8988T (cell line): ENCODE results near the gene MPP3.
"Not testable (repeated sequence)": the region's sequence is repeated elsewhere in the genome, so short reads cannot be mapped to it uniquely, and the experiment has no call there.

Source experiments
- DNase-seq: peaks from one replicate; pipeline ENCODE4 v3.0.0; 2011

MPP3 gene

DNA sequence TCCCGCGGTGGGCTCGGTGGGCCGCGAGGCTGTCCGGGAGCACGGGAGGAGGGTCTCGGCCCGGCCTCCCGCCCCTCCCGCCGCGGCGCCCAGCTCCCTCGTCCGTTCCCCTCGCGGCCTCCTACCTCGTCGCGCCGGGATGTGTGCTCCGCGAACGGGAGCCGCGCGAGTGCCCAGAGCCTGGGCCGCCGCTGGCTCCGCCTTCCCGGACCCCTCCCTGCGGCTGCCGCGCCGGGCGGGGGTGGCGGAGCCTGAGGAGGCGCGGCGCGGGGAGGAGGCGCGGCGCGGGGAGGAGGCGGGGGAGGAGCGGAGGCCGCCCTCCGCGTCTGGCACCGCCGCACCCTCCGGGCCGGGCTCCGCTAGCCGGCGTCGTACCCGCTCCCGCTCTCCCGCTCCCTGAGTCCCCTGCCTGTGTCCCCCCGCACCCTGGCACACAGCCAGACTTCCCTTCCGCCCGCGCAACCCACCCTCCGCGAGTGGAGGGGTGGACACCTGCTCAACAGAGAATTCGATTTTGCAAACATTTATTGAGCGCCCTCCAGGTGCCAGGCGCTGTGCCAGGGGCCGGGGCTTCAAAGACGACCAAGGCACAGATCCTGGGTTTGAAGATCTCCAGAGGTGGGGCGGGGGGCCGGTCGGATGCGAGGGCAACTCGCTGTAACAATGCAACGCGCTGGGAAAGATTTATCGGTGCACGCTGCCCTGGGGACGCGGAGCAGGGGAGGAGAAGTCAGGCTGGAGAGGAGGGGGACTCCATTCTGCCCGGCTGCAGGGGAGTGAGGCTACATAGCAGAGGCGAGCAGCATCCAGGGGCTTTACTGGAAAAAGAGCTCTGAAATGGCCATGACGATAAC, at the start of gene MPP3:
Gene MPP3 (minus strand): TSS at position 171 of the 854 bp plus-strand sequence. CDS start 1,240 bp downstream, outside the sequence.
- DNase-seq = peak; percentile 83

DNA sequence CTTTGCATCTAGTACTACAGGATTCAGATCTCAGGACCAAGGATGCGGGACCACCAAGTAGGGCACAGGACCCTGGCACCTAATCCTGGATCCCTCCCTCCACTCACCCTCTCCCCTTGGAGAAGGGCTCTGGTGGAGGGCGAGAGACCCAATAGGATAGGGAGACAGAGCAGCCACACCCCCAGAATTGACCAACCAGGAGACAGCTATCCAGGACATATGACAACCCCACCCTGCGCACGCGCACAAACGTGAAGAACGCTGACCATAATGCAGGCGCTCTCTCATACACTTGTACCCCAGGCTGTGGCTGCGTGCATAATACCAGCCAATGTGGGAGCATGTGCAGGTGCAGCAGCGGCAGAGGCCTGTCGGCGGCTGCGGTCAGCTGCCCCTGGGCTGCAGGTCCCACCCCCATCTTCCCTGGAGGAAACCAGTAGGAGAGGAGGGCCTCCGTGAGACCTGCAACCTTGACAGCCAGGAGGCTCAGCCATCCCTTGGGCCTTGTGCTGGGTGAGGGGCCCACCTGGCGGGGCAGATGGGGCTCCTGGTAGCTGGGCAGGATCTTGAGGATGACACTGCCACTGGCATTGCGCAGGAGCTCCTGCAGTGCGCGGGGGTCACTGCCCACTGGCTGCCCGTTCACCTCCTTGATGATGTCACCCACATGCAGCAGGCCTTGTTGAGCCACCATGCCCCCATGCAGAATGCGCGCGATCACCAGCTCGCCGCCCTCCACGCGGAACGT, 49.0 kb upstream of the MPP3 start:
- DNase-seq = no peak

GRCh38 chr17:43881181-43881580, 48.2 kb upstream of the MPP3 start:
- no peak for DNase-seq

- DNase-seq = peak; percentile 72
Observed at GRCh38 chr17:43880420-43880991, 47.6 kb upstream of the MPP3 start.

GRCh38 chr17:43879723-43880419, 46.9 kb upstream of the MPP3 start:
- DNase-seq = no peak

- DNase-seq = peak; percentile 85
Observed at GRCh38 chr17:43878260-43879175, 45.6 kb upstream of the MPP3 start.

- DNase-seq = no peak
Observed at GRCh38 chr17:43877451-43878155, 44.7 kb upstream of the MPP3 start.

DNA sequence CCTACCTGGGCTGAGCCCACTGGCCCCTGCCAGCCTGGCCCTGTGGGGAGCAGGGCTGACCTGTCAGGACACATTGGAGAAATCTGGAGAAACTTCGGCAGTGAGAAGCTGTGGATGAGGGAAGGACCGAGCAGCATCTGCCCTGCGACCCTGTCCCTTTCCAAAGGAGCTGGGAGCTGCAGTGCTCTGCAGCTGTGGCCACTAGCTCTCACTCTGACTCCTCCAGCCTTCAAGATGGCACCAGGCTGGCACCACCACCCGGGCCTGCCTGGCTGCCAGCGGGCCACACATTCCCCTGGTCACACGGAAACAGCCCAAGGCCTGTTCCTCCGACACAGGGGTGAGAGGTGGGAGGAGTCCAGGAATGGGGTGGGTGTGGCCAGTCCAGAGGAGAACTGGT, 44.1 kb upstream of the MPP3 start:
- DNase-seq = no peak

DNA sequence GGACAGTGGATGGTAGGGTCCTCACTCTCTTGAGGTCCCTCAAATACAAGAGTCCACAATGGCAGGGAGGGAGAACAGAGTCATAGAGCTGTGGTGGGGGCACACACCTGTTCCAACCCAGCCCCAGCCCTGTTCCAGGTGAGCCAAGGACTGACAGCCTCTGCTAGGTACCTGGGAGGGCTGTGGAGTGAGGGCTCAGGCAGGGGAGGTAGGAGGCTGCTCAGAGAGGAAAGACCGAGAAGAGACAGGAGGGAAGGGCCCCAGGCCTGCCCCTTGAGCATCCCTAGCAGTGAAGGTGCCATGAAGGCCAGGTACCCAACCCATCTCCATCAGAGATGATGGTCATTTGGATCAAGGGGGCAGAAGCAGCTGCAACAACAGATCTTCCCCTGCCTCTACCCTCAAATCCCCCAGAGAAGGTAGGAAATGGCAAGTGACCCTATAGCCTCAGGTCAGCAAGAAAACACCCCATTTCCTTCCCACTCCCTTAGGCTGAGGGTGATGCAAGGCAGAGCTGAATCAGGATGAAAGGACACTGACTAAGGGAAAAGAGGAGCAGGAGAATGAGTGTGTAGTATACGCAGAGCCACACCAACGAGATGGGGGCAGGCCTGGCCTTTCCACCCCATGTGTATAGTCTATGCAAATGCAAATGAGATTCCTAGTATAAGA, 42.7 kb upstream of the MPP3 start:
- DNase-seq = no peak

GRCh38 chr17:43874293-43874692, 41.3 kb upstream of the MPP3 start:
- DNase-seq = no peak

DNA sequence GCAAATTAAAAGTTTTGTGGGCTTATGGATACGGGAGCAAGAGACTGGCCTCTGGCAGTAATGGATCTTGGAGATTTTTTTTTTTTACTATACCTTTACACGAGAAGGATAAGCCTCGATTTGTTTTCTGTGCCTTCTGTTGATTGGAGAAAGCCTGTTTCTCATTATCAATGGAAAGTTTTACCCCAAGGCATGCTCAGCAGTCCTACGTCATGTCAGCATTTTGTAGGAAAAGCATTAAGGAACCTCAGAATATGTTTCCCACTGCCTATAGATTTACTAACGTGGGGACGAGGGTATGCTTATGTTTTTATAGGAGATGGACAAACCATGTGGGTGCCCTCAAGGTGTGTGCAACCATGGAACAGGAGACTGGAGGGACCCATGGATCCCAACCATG, 40.9 kb upstream of the MPP3 start:
- DNase-seq = no peak

- DNase-seq = no peak
Observed at GRCh38 chr17:43873091-43873490, 40.1 kb upstream of the MPP3 start.

DNA sequence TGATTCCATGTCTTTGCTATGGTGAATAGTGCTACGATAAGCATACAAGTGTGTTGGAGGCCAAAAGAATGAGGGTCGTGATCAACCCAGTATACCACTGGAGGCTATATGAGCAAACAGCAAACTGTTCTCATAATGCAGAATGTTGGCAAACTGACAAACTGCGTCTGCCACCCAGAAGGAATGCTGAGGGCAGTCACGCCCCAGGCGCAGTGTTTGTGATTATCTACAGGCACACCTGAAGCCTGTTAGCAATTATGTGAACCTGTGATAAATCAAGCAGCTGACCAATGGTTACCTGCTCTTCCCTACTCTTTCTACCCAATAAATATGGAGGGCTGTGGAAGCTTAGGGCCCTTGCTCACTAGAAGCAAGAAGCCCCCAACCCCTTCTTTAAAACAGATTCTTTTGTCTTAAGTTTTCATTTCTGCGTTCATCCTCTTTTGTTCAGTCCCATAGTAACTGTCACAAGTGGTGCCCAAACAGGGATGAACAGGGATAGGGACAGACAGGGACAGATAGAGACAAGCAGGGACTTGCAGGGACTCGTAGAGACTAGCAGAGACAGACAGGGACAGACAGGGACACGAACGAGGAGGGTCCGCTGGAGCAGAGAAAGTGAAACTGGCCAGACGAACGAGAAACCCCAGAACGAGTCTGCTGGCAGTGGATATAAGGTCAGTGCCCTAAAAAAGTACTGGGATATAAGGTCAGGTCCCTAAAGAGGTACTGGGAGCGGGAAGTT, 39.2 kb upstream of the MPP3 start:
- DNase-seq = no peak

- DNase-seq = not testable (repeated sequence)
Observed at GRCh38 chr17:43869031-43869430, 36.1 kb upstream of the MPP3 start.

DNA sequence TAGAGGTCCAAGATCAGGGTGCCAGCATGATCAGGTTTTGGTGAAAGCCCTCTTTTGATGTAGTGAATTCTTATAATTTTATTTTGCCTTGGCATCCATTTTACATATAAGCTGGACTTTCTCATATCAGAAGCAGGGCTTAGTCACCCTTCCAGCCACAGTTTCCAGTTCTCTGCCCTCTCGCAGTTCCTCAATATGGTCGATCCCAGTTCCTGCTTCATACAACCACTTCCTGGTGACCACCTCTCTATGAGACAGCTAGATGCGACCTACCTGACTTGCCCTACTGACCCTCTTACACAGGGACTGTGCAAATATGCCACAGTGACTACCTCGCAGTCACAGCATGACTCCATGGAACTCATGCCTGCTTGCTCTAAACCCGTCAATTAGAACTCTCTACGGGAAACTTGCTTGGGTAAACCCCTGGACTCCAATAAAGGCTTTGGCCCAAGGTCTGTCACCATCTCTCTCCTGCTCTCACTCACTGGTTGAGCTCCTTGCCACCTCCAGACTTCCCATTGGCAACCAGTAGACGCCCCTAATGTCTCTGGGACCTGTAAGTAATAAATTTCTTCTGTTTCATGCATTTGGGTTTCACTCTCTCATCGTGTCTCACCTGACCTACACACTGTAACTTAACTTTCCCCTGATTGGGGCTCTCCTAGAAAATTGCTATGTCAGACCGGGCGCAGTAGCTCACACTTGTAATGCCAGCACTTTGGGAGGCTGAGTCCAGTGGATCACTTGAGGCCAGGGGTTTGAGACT, 35.5 kb upstream of the MPP3 start:
- no peak for DNase-seq

DNA sequence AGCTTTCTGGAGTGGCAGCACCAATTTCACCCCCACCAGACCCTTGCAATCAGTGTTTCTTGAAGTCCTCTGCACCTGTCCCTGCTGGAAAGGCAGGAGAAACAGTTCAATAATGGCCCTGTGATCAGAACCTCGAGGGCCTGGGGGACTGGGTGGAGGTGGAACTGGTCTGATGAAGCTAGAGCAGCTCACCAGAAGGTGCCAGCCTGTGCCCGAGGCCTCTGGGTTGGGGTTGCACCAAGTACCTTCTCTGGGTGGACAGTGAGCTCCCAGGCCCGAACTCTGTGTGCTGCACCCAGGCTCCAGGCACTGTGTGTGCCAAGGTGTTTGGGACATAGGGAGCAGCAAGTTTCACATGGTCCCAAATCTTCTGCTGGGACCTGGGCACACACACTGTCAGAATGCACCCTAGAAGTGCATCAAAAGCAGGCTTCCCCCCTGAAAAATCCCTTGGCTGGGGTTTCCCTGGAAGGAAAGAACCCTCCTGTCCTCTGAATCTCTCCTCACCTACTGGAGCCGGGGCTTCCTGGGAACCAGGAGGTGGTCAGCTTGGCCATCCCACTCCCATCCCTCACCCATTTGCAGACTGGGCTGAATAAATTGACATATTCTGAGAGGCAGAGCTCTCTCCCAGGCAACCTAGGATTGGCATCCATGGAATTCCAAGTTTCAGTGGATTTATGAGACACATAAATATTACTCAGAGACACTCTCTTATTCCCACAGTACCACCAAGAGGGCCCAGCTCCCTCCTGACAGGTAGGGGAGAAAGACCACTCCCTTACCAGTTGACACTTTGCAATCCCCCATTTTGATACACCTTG, 31.4 kb upstream of the MPP3 start:
- no peak for DNase-seq

- no peak for DNase-seq
Observed at GRCh38 chr17:43861960-43862359, 29.0 kb upstream of the MPP3 start.

DNA sequence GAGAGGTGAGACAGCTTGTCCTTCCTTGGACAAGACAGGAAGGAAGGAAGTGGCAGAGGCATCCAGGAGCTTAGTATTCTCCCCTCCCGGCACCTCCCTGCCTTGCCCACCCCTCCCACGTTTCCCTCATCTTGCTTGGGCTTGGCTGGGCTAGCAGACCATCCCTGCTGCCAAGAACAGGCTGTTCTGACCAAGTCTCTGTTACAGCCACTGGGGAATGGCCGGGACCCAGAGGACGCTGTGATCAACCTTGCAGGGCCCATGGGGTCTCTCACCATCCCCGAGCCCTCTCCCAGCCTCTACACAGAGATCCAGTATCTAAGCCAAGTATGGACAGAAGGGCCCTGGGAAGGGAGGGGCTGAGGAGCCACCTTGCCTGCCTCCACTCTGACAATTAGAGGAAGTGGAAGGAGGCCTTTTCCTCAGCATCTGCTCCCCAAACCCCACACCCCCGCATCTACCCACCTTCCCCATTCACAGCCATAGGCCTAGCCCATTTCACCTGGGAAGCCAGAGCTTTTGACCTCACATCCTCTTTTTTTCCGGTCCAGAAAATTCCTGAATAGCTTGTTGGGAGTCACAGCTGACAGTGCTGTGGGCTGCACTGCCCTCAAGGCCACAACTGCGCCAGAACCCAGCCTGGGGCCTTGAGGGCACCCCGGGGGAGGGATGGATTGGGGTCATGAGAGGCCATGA, 28.1 kb upstream of the MPP3 start:
- no peak for DNase-seq
